H1 (cell line): ENCODE measurements around the gene DEPP1. TPM values are rescaled to one million over a fixed set of nuclear protein-coding genes. Genes with fewer than 3 reads are reported as not detected.

Experiments
- CTCF ChIA-PET: fragments of 300-600 bp; sonication (Branson Sonifier 250); formaldehyde crosslinking; loops from one replicate; lab custom pipeline; 2021; ENCODE audit not compliant: partially characterized antibody; lab: Charles Lee
- POLR2A ChIA-PET: fragments of 300-600 bp; sonication (Branson Sonifier 250); formaldehyde crosslinking; loops from one replicate; lab custom pipeline; 2021; ENCODE audit warnings: inconsistent platforms; ENCODE audit not compliant: partially characterized antibody; lab: Charles Lee
- DNase-seq, 2 experiments: peaks; one replicate each; pipeline versions ENCODE4 v3.0.0 to v3.0.0-alpha.2; 2010 to 2022; ENCODE audit warnings: low spot score in 2 of 2, low read depth in 1 of 2, mixed read lengths in 1 of 2
- FAIRE-seq: peaks from 2 replicates; lab custom pipeline; 2011; peaks lifted over from hg19 to GRCh38; lab: Jason Lieb, UNC
- H2AFZ ChIP-seq: 2 replicates; pipeline ENCODE4 v1.8.1; 2012; ENCODE audit warnings: low read length, inconsistent platforms
- H2AK5ac ChIP-seq: 2 replicates; pipeline ENCODE4 v1.6.1; 2013; ENCODE audit warnings: low read depth, low read length
- H2BK120ac ChIP-seq: replicated peaks from 2 replicates; pipeline ENCODE3; 2013; ENCODE audit warnings: low read depth, low read length, inconsistent platforms
- H2BK12ac ChIP-seq: 2 replicates; pipeline ENCODE4 v1.6.1; 2013; ENCODE audit warnings: low read depth, low read length
- H2BK15ac ChIP-seq: 2 replicates; pipeline ENCODE4 v1.6.1; 2013; ENCODE audit warnings: low read length
- H2BK20ac ChIP-seq: 2 replicates; pipeline ENCODE4 v1.6.1; 2013; ENCODE audit warnings: low read length
- H2BK5ac ChIP-seq: 2 replicates; pipeline ENCODE4 v1.6.1; 2013; ENCODE audit warnings: low read depth, low read length
- H3K14ac ChIP-seq: 2 replicates; pipeline ENCODE4 v1.6.1; 2013; ENCODE audit warnings: inconsistent platforms; ENCODE audit not compliant: insufficient read length
- H3K18ac ChIP-seq: 2 replicates; pipeline ENCODE4 v1.6.1; 2013; ENCODE audit warnings: low read length; ENCODE audit errors: extremely low read depth
- H3K23ac ChIP-seq: 2 replicates; pipeline ENCODE4 v1.6.1; 2013; ENCODE audit warnings: inconsistent platforms; ENCODE audit not compliant: insufficient read length
- H3K23me2 ChIP-seq: 2 replicates; pipeline ENCODE4 v1.6.1; 2013; ENCODE audit warnings: low read depth, low read length
- H3K27ac ChIP-seq: 2 replicates; pipeline ENCODE4 v1.6.1; 2011; ENCODE audit warnings: low read depth, low read length, inconsistent platforms
- H3K27me3 ChIP-seq, 4 experiments: replicated peaks in 1 of 4; 1 replicate in 1 of 4; 2 replicates in 3 of 4; pipeline versions ENCODE4 v1.6.1 to v1.8.1; 2011 to 2013; ENCODE audit warnings: low read length in 3 of 4, mild to moderate bottlenecking in 3 of 4, inconsistent platforms in 2 of 4, mixed read lengths in 2 of 4, moderate library complexity in 1 of 4; ENCODE audit not compliant: control insufficient read depth in 3 of 4, insufficient read depth in 3 of 4; ENCODE audit errors: extremely low read depth in 1 of 4
- H3K36me3 ChIP-seq, 4 experiments: 2 replicates each; pipeline versions ENCODE4 v1.6.1 to v1.8.1; 2011 to 2013; ENCODE audit warnings: mild to moderate bottlenecking in 4 of 4, low read length in 3 of 4, moderate library complexity in 2 of 4, control low read depth in 1 of 4, inconsistent platforms in 1 of 4; ENCODE audit not compliant: insufficient read depth in 4 of 4, control insufficient read depth in 2 of 4
- H3K4ac ChIP-seq: replicated peaks from 2 replicates; pipeline ENCODE3; 2013; ENCODE audit warnings: low read length, low read depth, mixed read lengths, inconsistent platforms; ENCODE audit not compliant: insufficient read length
- H3K4me1 ChIP-seq, 4 experiments: replicated peaks in 1 of 4; 1 replicate in 1 of 4; 2 replicates in 3 of 4; pipeline versions ENCODE4 v1.6.1 to v1.8.1; 2011 to 2013; ENCODE audit warnings: low read length in 3 of 4, inconsistent platforms in 2 of 4, mixed read lengths in 1 of 4; ENCODE audit not compliant: insufficient read depth in 4 of 4, control insufficient read depth in 3 of 4
- H3K4me2 ChIP-seq, 2 experiments: 2 replicates each; pipeline versions ENCODE4 v1.6.1 to v1.8.1; 2011 to 2013; ENCODE audit warnings: low read depth in 2 of 2, low read length in 2 of 2, control low read depth in 1 of 2, inconsistent platforms in 1 of 2, mild to moderate bottlenecking in 1 of 2; ENCODE audit not compliant: insufficient read depth in 1 of 2
- H3K4me3 ChIP-seq, 4 experiments: fragments of 200-600, 300-600 bp in 1 of 4; sonication (generic), shearing (Covaris generic), sonication (Bioruptor Twin) in 1 of 4; 2 replicates each; pipeline versions ENCODE4 v1.5.1 to v1.8.1; 2011 to 2016; ENCODE audit warnings: low read length in 4 of 4, low read depth in 3 of 4, control low read depth in 2 of 4, inconsistent platforms in 2 of 4, mild to moderate bottlenecking in 2 of 4, mixed read lengths in 1 of 4, moderate library complexity in 1 of 4; ENCODE audit not compliant: insufficient read depth in 2 of 4; ENCODE audit errors: extremely low read depth in 1 of 4
- H3K56ac ChIP-seq: replicated peaks from 2 replicates; pipeline ENCODE3; 2013; ENCODE audit warnings: low read depth, mild to moderate bottlenecking, mixed read lengths, low read length, inconsistent platforms; ENCODE audit not compliant: insufficient read length
- H3K79me1 ChIP-seq: 2 replicates; pipeline ENCODE4 v1.6.1; 2013; ENCODE audit warnings: low read depth, low read length, control low read depth
- H3K79me2 ChIP-seq, 2 experiments: 2 replicates each; pipeline versions ENCODE4 v1.6.1 to v1.8.1; 2012 to 2013; ENCODE audit warnings: low read length in 2 of 2, mild to moderate bottlenecking in 2 of 2, inconsistent platforms in 1 of 2; ENCODE audit not compliant: insufficient read depth in 2 of 2, control insufficient read depth in 1 of 2
- H3K9ac ChIP-seq, 4 experiments: replicated peaks in 1 of 4; 1 replicate in 1 of 4; 2 replicates in 3 of 4; pipeline versions ENCODE4 v1.6.1 to v1.8.1; 2011 to 2013; ENCODE audit warnings: low read depth in 3 of 4, low read length in 3 of 4, control low read depth in 2 of 4, mild to moderate bottlenecking in 2 of 4, moderate library complexity in 2 of 4, inconsistent platforms in 1 of 4; ENCODE audit errors: extremely low read depth in 1 of 4
- H3K9me3 ChIP-seq, 2 experiments: 2 replicates each; pipeline versions ENCODE4 v1.6.1 to v1.8.1; 2012 to 2013; ENCODE audit warnings: mild to moderate bottlenecking in 2 of 2, moderate library complexity in 2 of 2, control low read depth in 1 of 2, inconsistent platforms in 1 of 2, low read depth in 1 of 2, low read length in 1 of 2, mixed read lengths in 1 of 2; ENCODE audit not compliant: insufficient read depth in 2 of 2
- H4K20me1 ChIP-seq, 2 experiments: replicated peaks in 1 of 2; 2 replicates each; pipeline versions ENCODE3 to v1.8.1; 2011 to 2013; ENCODE audit warnings: inconsistent platforms in 2 of 2, low read length in 2 of 2, mild to moderate bottlenecking in 1 of 2; ENCODE audit not compliant: insufficient read depth in 2 of 2, control insufficient read depth in 1 of 2
- H4K5ac ChIP-seq: 2 replicates; pipeline ENCODE4 v1.6.1; 2013; ENCODE audit warnings: low read length, low read depth, mixed read lengths, inconsistent platforms; ENCODE audit not compliant: insufficient read length
- H4K8ac ChIP-seq: 2 replicates; pipeline ENCODE4 v1.8.0; 2013; ENCODE audit warnings: mild to moderate bottlenecking, moderate library complexity, low read length, inconsistent platforms; ENCODE audit not compliant: insufficient read depth; ENCODE audit errors: extremely low read depth
- H4K91ac ChIP-seq: replicated peaks from 2 replicates; pipeline ENCODE3; 2013; ENCODE audit warnings: low read length, mixed read lengths, inconsistent platforms; ENCODE audit not compliant: insufficient read length
- EZH2 ChIP-seq: fragments of 200-600 bp; sonication (generic); IDR thresholded peaks from 2 replicates; pipeline ENCODE4 v1.7.1; 2012; ENCODE audit warnings: low read depth, mild to moderate bottlenecking, moderate library complexity, low read length, inconsistent platforms; ENCODE audit not compliant: severe bottlenecking
- polyA plus RNA-seq, 7 experiments: library from polyadenylated mRNA; depleted of rRNA in 3 of 7; stranded (reverse) in 5 of 7; unstranded in 2 of 7; fragments of >200 nt in 5 of 7; fragments of 200-250 nt in 2 of 7; gene quantifications; 1 replicate in 5 of 7; 2 replicates in 1 of 7; 4 replicates in 1 of 7; pipeline versions ENCODE4 v1.2.1 to v1.2.3, GENCODE V29; 2011 to 2013; ENCODE audit warnings: missing spikeins in 2 of 7, mixed read lengths in 2 of 7
- total RNA-seq: library from RNA; stranded (reverse); fragmentation: NEBNext Ultra II Directional; extraction: Animal tissue kit (Norgen Biotek cat#: 25700); gene quantifications from 2 replicates; pipeline ENCODE4 v1.2.1, GENCODE V29; 2021

The DEPP1 gene
- total and polyA plus RNA-seq, 2 of the 8 experiments (the other 6 are each of a cell fraction or from before 2014, with no cell fraction given) = 0.67 to 4.5 TPM

GRCh38 chr10:44954042-44954441 is 24.6 kb downstream of the DEPP1 start:
- H3K27me3 ChIP-seq = no peaks in the 10 kb centered on the region; a peak in 1 of 7 replicates
- H4K91ac ChIP-seq = no peak overlapping the region
- no peak overlapping the region for H3K23ac ChIP-seq
- ChIA-PET POLR2A (interaction anchor here (2.6 kb wide), 1 partner anchor 9 kb away, joined by 14 read pairs; no protein-coding TSS in a partner anchor), CTCF (interaction anchor here (0.7 to 13.4 kb wide), 8 partner anchors 12 to 89 kb away, joined by 3 to 143 read pairs (median 4); partner anchors contain the start of gene DEPP1)
- no peak overlapping the region for H4K8ac ChIP-seq
- no peak overlapping the region for H4K5ac ChIP-seq
- no peak overlapping the region for H3K14ac ChIP-seq
- FAIRE-seq (no peak), DNase-seq (no peak)
- peaks cover 0 to 10% (median under 1%) of the 10 kb centered on the region in 4 experiments; a peak in 2 of 7 replicates for H3K4me1 ChIP-seq
- H3K56ac ChIP-seq = no peak overlapping the region
- H3K4me2 ChIP-seq = no peak overlapping the region
- H2AFZ ChIP-seq = no peak overlapping the region
- no peaks in the 10 kb centered on the region for H3K79me1 ChIP-seq
- no peaks in the 10 kb centered on the region for H3K79me2 ChIP-seq
- no peak overlapping the region for H2BK120ac ChIP-seq
- H3K9me3 ChIP-seq = no peaks in the 10 kb centered on the region
- no peak overlapping the region for H3K4me3 ChIP-seq
- no peak overlapping the region for H3K9ac ChIP-seq
- H2AK5ac ChIP-seq = no peak overlapping the region
- no peaks in the 10 kb centered on the region for H3K36me3 ChIP-seq
- H2BK15ac ChIP-seq = no peak overlapping the region
- H2BK5ac ChIP-seq = no peak overlapping the region
- H3K4ac ChIP-seq = no peak overlapping the region
- H2BK20ac ChIP-seq = no peak overlapping the region
- H4K20me1 ChIP-seq = no peaks in the 10 kb centered on the region
- TF ChIP-seq EZH2 = no peak
- H2BK12ac ChIP-seq = no peak overlapping the region
- no peak overlapping the region for H3K27ac ChIP-seq
- peaks cover 4% of the 10 kb centered on the region for H3K23me2 ChIP-seq
- no peak overlapping the region for H3K18ac ChIP-seq
